Stomach (tissue), 9 donors: ENCODE results near the gene PDLIM3. TPM values are rescaled to one million over a fixed set of nuclear protein-coding genes. Genes with fewer than 3 reads are reported as not detected.
"Not testable (repeated sequence)": the region's sequence is repeated elsewhere in the genome, so short reads cannot be mapped to it uniquely, and the experiment has no call there.

Source experiments
- DNase-seq, 2 donors: peaks; one replicate each; pipeline versions ENCODE4 v3.0.0 to v3.0.0-alpha.2; 2013 to 2019
- H3K27ac ChIP-seq, 5 donors: fragments of 200-600 bp in 4 of 5; sonication (generic) in 4 of 5; one replicate each; pipeline ENCODE4 v1.5.1; 2013 to 2019; ENCODE audit warnings: mild to moderate bottlenecking in 1 of 5, moderate library complexity in 1 of 5
- H3K27me3 ChIP-seq, 3 donors: fragments of 200-600 bp; sonication (generic); one replicate each; pipeline ENCODE4 v1.5.1; 2017 to 2019; ENCODE audit warnings: mixed run types in 1 of 3
- H3K36me3 ChIP-seq, 4 donors: fragments of 200-600 bp; sonication (generic); 1 replicate in 3 of 4; 2 replicates in 1 of 4; pipeline ENCODE4 v1.5.1; 2016 to 2019
- H3K4me1 ChIP-seq, 4 donors: fragments of 200-600 bp; sonication (generic); one replicate each; pipeline ENCODE4 v1.5.1; 2016 to 2019
- H3K4me3 ChIP-seq, 4 donors: fragments of 200-600 bp; sonication (generic) in 3 of 4; one replicate each; pipeline ENCODE4 v1.5.1; 2016 to 2019; ENCODE audit warnings: mild to moderate bottlenecking in 1 of 4
- H3K9me3 ChIP-seq, 4 donors: fragments of 200-600 bp; sonication (generic); one replicate each; pipeline ENCODE4 v1.5.1; 2016 to 2019
- EP300 ChIP-seq: sonication (generic); formaldehyde crosslinking; IDR thresholded peaks from one replicate; pipeline ENCODE4 v1.6.1; 2017; ENCODE audit warnings: antibody characterized with exemption
- POLR2A ChIP-seq, 4 donors: fragments of 450-650 bp; IDR thresholded peaks; one replicate each; pipeline ENCODE4 v1.6.1; 2016; ENCODE audit warnings: antibody characterized with exemption in 4 of 4, control low read depth in 2 of 4, mild to moderate bottlenecking in 1 of 4, moderate library complexity in 1 of 4
- POLR2AphosphoS5 ChIP-seq, 3 donors: sonication (generic); formaldehyde crosslinking; IDR thresholded peaks; one replicate each; pipeline ENCODE4 v1.6.1; 2016; ENCODE audit warnings: antibody characterized with exemption in 3 of 3
- WGBS, 5 donors: extraction: QIAGEN DNeasy Blood & Tissue Kit in 3 of 5; methylation state at CpG; one replicate each; pipeline versions ENCODE4 v1.1.5 to v1.1.7; 2013 to 2018; 5-methylcytosine and 5-hydroxymethylcytosine counted together
- intact Hi-C: fragments of 100-400 bp; cut with DNase I; formaldehyde crosslinking; loops from one replicate; pipeline ENCODE4 v1.15.1; 2023; ENCODE audit warnings: low total_unique reads
- polyA plus RNA-seq, 3 donors: library from polyadenylated mRNA; stranded (reverse); fragments of 200-250 nt; gene quantifications; one replicate each; pipeline ENCODE4 v1.2.3, GENCODE V29; 2013
- total RNA-seq, 5 donors: library from RNA; depleted of rRNA; stranded (reverse); fragments of >200 nt; gene quantifications; one replicate each; pipeline versions ENCODE4 v1.1.0 to v1.2.3, GENCODE V29; 2014 to 2016
- TF ChIP-seq, protein P1 (sequence below), 7 experiments: fragments of 450-650 bp in 4 of 7; fragments of 200-600 bp in 3 of 7; sonication (generic) in 3 of 7; IDR thresholded peaks; one replicate each; pipeline ENCODE4 v1.5.1; 2016 to 2019; ENCODE audit warnings: antibody characterized with exemption in 7 of 7, control low read depth in 2 of 7, mild to moderate bottlenecking in 1 of 7
- donor health status: healthy with polysubstance abuse.
- donor health status: Bipolar disorder and iron deficiency.
- donor health status: healthy.

The PDLIM3 gene
- total and polyA plus RNA-seq, 8 donors: 73.9 to 755 (median 108) TPM

DNA sequence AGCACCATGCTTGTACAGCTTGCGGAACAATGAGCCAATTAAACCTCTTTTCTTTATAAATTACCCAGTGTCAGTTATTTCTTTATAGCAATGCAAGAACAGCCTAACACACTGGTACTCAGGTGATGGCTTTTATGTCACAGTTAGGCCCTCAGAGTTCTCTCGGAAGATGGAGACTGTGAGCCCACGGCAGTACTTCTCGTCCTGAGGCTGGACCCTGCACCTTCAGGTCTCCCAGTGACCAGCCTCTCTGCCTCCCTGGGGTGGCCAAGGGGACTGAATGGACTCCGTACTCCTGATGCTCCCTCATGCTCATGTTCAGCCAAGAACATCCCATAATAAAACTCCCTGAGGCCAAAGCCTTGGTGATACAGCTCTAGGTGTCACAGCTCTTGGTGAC, 25.0 kb upstream of the PDLIM3 start:
- Histone ChIP-seq H3K9me3 (peaks cover 0 to 5% (median 0%) of the 10 kb centered on the region in 4 donors), H3K4me1 (peaks cover 0 to 12% (median 11%) of the 10 kb centered on the region in 4 donors), H3K27me3 (no peaks in the 10 kb centered on the region), H3K36me3 (no peaks in the 10 kb centered on the region), H3K27ac (peak overlapping the region in 3 of 5 donors; percentile 17 to 67 (median 53)), H3K4me3 (no peak overlapping the region)
- 90 to 97% (median 94%) methylated on average over 5 of the region's 5 CpGs for WGBS, 5 donors
- DNase-seq: no peak
- intact Hi-C loops: no loop called here
- TF ChIP-seq, protein P1, sequence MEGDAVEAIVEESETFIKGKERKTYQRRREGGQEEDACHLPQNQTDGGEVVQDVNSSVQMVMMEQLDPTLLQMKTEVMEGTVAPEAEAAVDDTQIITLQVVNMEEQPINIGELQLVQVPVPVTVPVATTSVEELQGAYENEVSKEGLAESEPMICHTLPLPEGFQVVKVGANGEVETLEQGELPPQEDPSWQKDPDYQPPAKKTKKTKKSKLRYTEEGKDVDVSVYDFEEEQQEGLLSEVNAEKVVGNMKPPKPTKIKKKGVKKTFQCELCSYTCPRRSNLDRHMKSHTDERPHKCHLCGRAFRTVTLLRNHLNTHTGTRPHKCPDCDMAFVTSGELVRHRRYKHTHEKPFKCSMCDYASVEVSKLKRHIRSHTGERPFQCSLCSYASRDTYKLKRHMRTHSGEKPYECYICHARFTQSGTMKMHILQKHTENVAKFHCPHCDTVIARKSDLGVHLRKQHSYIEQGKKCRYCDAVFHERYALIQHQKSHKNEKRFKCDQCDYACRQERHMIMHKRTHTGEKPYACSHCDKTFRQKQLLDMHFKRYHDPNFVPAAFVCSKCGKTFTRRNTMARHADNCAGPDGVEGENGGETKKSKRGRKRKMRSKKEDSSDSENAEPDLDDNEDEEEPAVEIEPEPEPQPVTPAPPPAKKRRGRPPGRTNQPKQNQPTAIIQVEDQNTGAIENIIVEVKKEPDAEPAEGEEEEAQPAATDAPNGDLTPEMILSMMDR (IDR thresholded peaks at IDR 0.05): no peak
- TF ChIP-seq EP300: no peak
- no peak for TF ChIP-seq POLR2AphosphoS5 (IDR thresholded peaks at IDR 0.05)
- TF ChIP-seq POLR2A (IDR thresholded peaks at IDR 0.05): no peak

DNA sequence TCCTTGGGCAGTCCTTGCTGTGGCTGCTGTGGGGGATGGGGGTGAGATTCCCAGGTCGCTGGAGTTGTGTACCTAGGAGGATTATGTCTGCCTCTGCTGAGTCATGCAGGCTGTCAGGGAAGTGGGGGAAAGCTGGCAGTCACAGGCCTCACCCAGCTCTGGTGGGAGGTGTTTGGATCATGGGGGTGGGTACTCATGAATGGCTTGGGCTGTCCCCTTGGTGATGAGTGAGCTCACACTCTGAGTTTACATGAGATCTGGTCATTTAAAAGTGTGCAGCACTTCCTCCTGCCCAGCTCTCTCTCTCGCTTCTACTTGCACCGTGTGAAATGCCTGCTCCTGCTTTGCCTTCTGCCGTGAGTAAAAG, 24.6 kb upstream of the PDLIM3 start:
- TF ChIP-seq POLR2A (IDR thresholded peaks at IDR 0.05) (no peak), EP300 (no peak), POLR2AphosphoS5 (IDR thresholded peaks at IDR 0.05) (peak in 1 of 3 donors; percentile 47)
- peak; percentile 47 to 87 for DNase-seq
- no peaks in the 10 kb centered on the region for H3K27me3 ChIP-seq
- intact Hi-C loops: no loop called here
- peaks cover 0 to 12% (median 11%) of the 10 kb centered on the region in 4 donors for H3K4me1 ChIP-seq
- peaks cover 0 to 3% (median 0%) of the 10 kb centered on the region in 4 donors for H3K9me3 ChIP-seq
- no peak overlapping the region for H3K4me3 ChIP-seq
- 36 to 49% (median 44%) methylated on average over 3 to 4 of the region's 4 CpGs for WGBS, 5 donors
- H3K36me3 ChIP-seq: no peaks in the 10 kb centered on the region
- peak overlapping the region in 3 of 5 donors; percentile 17 to 67 (median 53) for H3K27ac ChIP-seq

DNA sequence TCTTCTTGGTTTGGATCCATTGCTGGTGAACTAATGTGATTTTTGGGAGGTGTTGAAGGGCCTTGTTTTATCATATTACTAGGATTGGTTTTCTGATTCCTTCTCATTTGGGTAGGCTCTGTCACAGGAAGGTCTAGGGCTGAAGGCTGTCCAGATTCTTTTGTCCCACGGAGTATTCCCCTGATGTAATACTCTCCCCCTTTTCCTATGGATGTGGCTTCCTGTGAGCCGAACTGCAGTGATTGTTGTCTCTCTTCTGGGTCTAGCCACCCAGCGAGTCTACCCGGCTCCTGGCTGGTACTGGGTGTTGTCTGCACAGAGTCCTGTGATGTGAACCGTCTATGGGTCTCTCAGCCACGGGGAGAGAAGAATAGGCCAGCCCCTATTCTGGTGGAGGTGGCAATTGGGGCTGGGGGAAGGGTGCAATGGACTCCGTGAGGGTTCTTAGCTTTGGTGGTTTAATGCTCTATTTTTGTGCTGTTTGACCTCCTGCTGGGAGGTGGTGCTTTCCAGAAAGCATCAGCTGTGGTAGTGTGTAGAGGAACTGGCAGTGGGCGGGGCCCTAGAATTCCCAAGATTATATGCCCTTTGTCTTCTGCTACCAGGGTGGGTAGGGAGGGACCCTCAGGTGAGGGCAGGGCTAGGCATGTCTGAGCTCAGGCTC, 24.1 kb upstream of the PDLIM3 start:
- intact Hi-C loops, H3K27me3 ChIP-seq, H3K9me3 ChIP-seq, DNase-seq, H3K4me3 ChIP-seq, H3K36me3 ChIP-seq: not testable (repeated sequence)
- WGBS, 5 donors: 58 to 76% (median 65%) methylated on average over 7 to 8 of the region's 8 CpGs
- Histone ChIP-seq H3K4me1 (peaks cover 0 to 17% (median 11%) of the 10 kb centered on the region in 4 donors), H3K27ac (peak overlapping the region in 3 of 5 donors; percentile 17 to 67 (median 53))

DNA sequence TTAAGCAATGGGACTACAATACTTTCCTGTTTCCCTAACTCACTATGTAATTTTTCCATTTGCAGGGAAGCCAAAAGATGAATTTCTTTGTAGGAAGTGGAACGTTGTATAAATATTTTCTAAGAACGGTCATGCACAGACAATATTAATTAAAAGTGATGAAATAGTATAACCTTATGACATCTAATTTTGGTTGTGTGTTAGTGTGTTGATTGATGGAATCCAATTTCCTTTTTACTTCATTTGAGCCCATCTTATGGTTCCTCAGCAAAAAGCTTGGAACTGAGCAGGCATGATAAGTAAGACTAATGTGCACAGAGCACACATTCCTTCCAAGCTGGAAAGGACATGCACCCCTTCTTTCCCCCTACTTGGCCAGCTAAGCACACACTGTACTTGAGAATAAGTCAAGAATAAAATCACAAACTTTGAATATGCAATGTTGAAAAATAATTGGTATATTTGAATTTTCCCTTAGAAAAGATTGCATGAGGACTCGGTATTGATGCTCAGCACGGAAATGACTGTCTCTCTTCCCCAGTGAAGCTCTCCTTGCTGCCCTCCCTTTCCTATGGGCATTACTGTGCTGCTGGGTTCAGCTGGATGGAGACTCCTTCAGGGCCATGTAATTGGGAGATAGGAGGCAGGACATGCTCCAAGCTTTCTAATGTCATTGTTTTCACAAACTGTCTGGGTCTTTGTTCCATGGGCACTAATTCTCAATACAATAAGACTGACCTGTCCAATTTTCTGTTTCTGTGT, 19.2 kb upstream of the PDLIM3 start:
- peak in 1 of 2 donors; percentile 77 for DNase-seq
- TF ChIP-seq, protein P1 (IDR thresholded peaks at IDR 0.05): no peak
- peak in 1 of 3 donors; percentile 37 for TF ChIP-seq POLR2AphosphoS5 (IDR thresholded peaks at IDR 0.05)
- Histone ChIP-seq H3K9me3 (no peaks in the 10 kb centered on the region), H3K36me3 (no peaks in the 10 kb centered on the region), H3K27ac (peak overlapping the region in 2 of 5 donors; percentile 29 to 32), H3K4me3 (no peak overlapping the region), H3K27me3 (no peaks in the 10 kb centered on the region), H3K4me1 (peaks cover 0 to 10% (median 3%) of the 10 kb centered on the region in 4 donors)
- intact Hi-C loops: no loop called here
- 57 to 80% (median 69%) methylated on average over 4 of the region's 4 CpGs for WGBS, 5 donors

DNA sequence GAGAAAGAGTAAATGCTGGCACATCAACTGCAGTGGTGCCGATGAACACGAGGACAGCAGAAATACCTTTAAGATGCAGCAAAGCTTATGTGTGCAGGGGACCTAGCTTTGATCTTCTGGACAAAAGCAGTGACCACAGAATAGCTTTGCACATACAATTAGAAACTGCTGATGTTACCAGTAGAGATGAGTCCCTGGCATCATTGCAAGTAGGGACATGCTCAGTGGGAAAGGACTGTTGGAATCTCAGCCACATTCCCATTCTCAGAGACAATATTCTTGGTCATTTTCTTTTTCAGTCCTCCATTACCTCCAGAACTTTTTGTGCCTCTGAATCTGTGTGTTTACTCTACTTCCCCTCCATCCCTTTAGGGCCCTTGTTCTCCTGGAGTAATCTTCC, 16.9 kb upstream of the PDLIM3 start:
- intact Hi-C loops: no loop called here
- 72 to 93% (median 84%) methylated on average over 2 of the region's 2 CpGs for WGBS, 5 donors
- no peak for DNase-seq
- H3K4me3 ChIP-seq: no peak overlapping the region
- H3K9me3 ChIP-seq: no peaks in the 10 kb centered on the region
- H3K27me3 ChIP-seq: no peaks in the 10 kb centered on the region
- peaks cover 0 to 6% (median 0%) of the 10 kb centered on the region in 4 donors for H3K4me1 ChIP-seq
- H3K27ac ChIP-seq: no peak overlapping the region
- TF ChIP-seq, protein P1 (IDR thresholded peaks at IDR 0.05): no peak
- TF ChIP-seq POLR2AphosphoS5 (IDR thresholded peaks at IDR 0.05) (no peak), POLR2A (IDR thresholded peaks at IDR 0.05) (no peak), EP300 (no peak)
- no peaks in the 10 kb centered on the region for H3K36me3 ChIP-seq
